ENCODE measurements around the gene METTL6.

- TF ChIP-seq, protein P1, sequence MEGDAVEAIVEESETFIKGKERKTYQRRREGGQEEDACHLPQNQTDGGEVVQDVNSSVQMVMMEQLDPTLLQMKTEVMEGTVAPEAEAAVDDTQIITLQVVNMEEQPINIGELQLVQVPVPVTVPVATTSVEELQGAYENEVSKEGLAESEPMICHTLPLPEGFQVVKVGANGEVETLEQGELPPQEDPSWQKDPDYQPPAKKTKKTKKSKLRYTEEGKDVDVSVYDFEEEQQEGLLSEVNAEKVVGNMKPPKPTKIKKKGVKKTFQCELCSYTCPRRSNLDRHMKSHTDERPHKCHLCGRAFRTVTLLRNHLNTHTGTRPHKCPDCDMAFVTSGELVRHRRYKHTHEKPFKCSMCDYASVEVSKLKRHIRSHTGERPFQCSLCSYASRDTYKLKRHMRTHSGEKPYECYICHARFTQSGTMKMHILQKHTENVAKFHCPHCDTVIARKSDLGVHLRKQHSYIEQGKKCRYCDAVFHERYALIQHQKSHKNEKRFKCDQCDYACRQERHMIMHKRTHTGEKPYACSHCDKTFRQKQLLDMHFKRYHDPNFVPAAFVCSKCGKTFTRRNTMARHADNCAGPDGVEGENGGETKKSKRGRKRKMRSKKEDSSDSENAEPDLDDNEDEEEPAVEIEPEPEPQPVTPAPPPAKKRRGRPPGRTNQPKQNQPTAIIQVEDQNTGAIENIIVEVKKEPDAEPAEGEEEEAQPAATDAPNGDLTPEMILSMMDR (IDR thresholded peaks at IDR 0.05): no peak
- TF ChIP-seq POLR2A (IDR thresholded peaks at IDR 0.05): no peak
Measured at GRCh38 chr3:15385901-15386653, 41.3 kb downstream of the METTL6 start.

Data from adrenal gland (tissue), 5 donors.